Limb (tissue), 2 donors: Measurements from ENCODE around the gene KRTAP4-4.

Experiments used
- DNase-seq, 2 donors: peaks; one replicate each; pipeline ENCODE4 v3.0.0-alpha.2; 2016; ENCODE audit errors: extremely low spot score in 2 of 2

The KRTAP4-4 gene

GRCh38 chr17:41111151-41111885, 49.2 kb downstream of the KRTAP4-4 start:
- no peak for DNase-seq
